Left forelimb (tissue), 1 donor: ENCODE data around the gene CNR2.
A peak's percentile ranks its signal among the peaks of the same experiment; 100 is the strongest.
"Not testable (repeated sequence)": the region's sequence is repeated elsewhere in the genome, so short reads cannot be mapped to it uniquely, and the experiment has no call there.

Experiments
- DNase-seq: peaks from one replicate; pipeline ENCODE4 v3.0.0-alpha.2; 2018; ENCODE audit warnings: low spot score

Gene CNR2

DNA sequence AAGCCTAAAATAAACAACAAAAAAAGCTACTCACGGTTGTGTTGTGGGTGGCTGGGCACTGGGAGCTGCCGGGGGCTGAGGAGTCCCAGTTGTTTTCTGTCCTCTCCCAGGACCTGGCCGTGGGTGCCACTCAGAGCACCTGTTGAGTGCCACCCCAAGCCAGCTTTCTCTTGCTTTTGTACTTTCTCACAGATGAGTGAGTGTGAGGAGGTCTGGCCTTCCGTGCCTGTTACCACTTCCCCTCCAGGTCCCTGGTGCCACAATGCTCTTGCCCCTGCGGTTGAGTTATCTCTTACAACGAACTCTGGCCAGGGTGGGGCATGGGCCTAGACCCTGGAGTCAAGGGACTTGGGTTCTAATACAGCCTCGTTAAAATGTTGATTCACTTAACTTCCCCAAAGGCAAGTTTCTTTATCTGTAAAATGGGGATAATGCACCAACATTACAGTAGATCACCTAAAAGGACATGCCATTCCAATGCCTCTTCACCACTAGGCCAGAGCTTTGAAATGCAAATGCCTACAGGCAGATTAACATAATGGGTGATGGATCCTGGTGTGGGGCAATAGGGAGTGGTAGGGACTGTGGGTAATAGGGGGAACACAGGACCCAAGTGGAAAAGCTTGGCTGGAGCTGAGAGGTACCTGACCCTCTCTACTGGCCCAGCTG, at the start of gene CNR2:
TSS of gene CNR2 (minus strand) at position 151 of the 669 bp plus-strand sequence. CDS start 37,745 bp downstream, outside the sequence.
- DNase-seq = no peak

DNA sequence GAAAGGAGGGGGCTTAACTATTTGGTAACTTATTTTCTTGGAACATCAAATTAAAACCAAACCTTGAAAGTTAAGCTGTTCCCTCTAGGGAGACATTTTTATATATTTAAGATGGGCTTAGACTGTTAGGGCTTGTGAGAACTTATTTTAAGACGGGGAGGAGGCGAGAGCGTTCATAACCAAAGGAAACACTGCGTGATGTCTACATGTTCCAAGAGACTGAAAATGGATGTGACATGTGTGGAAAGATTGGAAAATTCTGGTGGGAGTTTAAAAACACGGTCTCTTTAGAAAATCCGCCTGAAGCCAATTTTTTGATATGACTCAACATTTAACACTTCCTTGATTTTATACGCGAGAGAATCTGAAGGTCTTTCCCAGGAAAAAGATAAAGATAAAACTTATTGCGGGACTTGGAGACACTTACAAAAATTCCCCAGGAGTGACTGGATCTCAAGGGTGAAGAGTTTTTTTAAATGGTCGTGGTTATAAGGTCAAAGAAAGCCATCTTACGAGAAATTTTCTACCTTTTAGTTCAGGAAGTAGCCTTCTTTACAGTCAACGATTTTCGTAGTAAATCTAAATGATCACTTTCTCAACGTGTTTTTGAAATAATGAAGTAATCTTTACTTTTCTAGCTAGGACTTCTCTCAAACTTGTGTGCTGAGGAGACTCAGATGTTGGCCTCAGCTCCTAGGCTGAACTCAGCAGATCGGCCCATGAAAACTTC, 47.3 kb upstream of the CNR2 start:
- DNase-seq = no peak

GRCh38 chr1:23959461-23960290, 46.5 kb upstream of the CNR2 start, which contains the start of gene PNRC2:
Gene PNRC2 (plus strand): TSS chr1:23959828. CDS start chr1:23961458, 1,630 bp downstream.
- peak; percentile 99 for DNase-seq

DNA sequence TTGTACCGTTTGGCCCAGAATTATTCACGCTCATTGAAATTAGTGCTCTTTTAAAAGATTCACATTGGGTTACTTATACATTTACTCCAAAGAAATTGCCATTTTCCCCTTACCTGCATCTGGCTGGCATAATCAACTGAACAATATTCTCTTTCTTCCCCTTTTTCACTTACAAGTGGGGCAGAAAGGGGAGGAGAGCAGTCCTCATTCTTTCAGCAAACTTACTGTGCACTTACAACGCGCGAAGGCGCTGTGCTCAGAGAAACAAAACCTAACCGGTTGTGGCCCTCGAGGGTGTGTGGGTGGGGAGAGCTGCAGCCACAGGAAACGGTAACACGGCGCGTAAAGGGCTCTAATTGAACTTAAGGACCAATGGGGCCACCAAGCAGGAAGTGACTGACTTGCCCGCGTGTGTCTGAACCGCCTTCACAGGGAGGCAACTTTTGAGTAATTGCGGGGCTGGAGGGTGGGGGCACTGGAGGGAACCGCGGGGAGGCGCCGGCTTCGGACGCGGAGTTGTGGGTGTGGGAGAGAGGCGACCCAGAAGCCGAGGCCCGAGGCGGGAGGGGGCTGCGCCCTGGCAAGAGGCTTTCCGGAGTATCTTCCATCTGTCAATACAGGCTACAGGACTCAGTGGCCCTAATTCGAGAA, 45.8 kb upstream of the CNR2 start:
- peak; percentile 93 for DNase-seq

DNA sequence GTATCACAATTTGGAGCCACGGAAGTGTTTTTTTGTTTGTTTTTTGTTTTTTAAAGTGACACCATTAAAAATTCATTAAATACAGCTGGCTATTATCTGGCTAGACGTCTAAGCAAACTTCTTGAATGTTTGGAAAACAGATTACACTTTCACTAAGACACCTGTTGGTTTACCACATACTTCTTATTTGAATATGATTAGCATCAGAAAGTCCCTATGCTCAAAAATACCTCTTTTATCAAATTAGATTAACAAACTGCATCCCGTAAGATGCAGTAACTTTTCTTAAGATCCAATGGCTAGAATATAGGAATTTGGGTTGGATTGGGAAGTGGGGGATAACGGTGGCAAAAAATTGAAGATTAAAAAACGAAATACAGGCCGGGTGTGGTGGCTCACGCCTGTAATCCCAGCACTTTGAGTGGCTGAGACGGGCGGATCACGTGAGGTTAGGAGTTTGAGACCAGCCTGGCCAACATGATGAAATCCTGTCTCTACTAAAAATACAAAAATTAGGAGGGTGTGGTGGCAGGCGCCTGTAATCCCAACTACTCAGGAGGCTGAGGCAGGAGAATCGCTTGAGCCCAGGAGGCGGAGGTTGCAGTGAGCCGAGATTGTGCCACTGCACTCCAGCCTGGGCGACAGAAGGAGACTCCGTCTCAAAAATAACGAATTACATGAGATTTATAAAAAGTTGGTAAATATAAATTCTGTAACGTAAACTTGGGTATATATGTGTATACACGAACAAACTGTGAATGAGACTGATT, 45.1 kb upstream of the CNR2 start:
- not testable (repeated sequence) for DNase-seq

- DNase-seq = no peak
Observed at GRCh38 chr1:23957096-23957495, 43.9 kb upstream of the CNR2 start.

DNA sequence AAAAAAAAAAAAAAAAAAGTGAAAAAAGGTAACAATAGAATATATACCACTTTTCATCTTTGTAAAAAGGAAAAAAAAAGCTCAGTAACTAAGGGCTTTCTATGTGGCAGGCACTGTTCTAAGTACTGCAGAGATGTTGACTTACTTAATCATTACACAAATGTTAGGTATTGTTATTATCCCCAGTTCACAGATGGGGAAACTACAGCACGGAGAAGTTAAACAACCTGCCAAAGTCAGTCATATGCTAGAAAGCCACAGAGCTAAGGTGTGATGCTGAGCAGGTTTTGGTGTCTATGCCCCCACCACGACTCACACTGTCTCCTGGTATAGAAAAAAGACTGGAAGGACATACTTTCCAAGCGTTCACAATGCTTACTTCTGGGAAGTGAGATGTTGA, 39.9 kb upstream of the CNR2 start:
- no peak for DNase-seq

DNA sequence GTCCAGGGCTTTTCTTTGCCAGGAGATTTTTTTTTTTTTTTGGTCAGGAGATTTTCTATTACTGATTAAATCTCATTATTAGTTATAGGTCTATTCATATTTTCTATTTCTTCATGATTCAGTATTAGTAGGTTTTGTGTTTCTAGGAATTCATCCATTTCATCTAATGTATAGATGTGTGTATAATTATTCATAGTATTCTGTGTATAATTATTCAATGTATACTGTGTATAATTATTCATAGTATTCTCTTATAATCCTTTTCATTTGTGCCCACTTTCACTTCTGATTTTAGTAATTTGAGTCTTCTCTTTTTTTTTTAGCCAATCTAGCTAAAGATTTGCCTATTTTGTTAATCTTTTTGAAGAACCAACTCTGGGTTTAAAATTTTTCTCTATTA, 34.2 kb upstream of the CNR2 start:
- no peak for DNase-seq

- DNase-seq = no peak
Observed at GRCh38 chr1:23936481-23937176, 23.5 kb upstream of the CNR2 start.

DNA sequence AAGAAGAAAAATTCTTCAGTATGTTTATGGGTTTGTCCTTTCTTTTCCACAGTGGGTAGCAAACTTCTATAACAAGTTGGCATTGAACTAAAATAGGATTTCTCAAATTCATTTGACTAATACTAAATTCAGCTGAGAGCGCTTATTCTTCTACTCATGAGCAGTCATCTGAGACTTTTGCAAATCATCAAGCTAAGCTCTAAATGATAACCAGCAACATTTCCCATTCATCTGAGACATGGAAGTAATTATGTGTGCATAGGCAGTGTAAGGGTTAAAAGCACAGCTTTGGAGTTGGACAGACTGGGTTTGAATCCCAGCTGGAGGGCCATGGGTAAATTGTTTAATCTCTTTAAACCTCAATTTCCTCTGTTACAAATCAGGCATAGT, 18.3 kb upstream of the CNR2 start:
- DNase-seq = no peak

GRCh38 chr1:23930861-23931490, 17.8 kb upstream of the CNR2 start:
- DNase-seq = no peak

- DNase-seq = no peak
Observed at GRCh38 chr1:23930270-23930669, 17.1 kb upstream of the CNR2 start.

DNA sequence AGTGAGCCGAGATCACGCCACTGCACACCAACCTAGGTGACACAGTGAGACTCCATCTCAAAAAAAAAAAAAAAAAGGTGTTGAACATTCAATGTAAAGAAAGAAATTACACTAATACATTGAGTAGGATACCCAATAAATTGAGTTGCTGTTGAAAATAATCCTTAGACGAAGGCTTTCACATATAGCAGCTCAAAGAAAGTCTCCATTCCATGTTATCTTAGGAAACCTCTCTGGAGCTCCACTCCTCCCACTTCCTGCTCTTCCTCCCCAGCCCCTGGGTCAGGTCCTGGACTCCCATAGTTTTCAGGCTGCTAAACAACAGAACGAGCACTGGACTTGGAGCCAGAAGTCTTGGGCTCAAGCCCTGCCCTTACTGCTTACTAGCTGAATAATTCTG, 15.6 kb upstream of the CNR2 start:
- DNase-seq = no peak

DNA sequence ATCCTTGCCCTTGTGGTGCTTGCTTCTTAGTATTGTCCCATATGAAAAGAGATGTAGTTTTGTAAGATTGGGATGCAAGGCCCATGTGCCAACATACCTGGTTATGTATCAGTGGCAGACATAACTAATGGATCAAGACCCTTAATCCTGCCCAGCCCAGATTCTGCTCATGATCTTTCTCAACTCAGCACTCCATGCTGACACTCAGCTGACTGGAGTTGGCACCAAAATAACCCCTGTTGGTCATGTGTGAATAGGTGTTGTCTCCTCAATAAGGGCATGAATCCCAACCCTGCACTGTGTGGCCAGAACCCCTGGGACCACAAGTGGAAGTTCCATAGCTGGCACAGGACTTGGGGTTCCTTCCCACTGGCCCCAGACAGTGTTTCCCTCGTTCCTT, 13.9 kb upstream of the CNR2 start:
- no peak for DNase-seq

GRCh38 chr1:23925279-23925678, 12.1 kb upstream of the CNR2 start:
- DNase-seq = no peak

GRCh38 chr1:23924601-23925000, 11.4 kb upstream of the CNR2 start:
- no peak for DNase-seq

DNA sequence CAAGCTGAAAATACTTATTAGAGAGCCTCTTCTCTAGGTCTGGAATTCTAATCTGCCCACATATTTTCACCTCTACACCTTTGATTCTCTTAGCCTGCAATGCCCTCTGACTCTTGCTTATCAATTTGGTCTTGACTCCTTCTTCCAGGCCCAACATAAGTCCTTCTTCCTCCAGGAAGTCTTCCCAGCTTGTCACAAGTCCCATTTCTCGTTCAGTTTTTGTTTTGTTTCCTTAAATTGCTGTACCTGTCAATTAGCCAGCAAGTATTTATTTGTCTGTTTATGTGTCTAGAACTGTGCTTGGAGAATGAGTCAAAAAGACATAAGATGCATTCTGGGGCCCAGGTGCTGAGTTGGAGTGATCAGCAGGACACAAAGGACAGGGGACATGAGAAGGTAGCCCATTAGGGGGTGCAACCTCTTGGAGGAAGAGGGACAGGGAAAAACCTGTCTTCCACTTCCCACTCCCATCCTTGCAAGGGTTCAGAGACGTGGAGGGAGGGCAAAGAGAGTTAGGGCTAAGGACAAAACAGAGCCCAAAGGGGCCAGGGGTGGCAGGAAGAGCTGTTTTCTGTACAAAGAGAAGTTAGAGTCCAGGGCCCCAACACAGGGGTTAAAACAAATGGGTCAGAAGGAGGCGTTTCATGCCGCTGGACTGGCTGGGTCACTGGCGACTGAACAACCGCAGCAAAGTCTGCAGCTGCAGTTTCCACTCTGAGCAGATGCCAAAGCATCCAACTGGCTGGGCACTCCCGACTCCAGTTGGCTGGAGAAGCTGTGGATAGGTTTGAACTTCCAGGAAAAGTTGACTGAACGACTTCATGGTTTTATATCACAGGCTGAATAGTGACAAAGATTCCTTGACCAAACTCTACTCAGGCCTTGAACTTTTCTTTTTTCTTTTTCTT, 10.7 kb upstream of the CNR2 start:
- DNase-seq = peak; percentile 73

DNA sequence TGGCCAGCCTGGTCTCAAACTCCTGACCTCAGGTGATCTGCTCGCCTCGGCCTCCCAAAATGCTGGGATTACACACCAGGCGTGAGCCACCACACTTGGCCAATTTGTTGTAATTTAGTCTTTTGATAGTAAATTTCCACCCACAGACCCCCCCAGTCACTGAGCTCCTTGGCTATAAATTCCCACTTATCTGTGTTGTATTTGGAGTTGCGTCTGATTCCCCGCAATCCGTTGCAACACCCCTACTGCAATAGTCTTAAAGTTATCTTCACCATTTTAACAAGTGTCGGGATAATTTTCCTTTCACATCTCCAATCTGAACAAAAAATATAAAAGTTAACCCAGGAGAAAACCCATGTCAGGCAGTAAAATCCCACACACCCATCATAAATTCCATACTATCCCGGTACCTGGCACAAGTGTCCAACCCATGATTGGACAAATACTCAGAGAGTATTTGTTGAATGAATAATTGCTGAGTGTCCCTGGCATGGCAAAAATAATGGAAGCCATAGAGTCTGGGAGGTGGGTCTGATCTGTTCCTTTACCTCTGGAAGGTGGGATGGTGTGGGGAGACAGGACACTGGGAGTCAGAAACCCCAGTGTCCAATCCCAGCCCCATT, 9.3 kb upstream of the CNR2 start:
- no peak for DNase-seq
